Measurements from ENCODE around the gene MAP3K13. TPM values are rescaled to one million over a fixed set of nuclear protein-coding genes. Genes with fewer than 3 reads are reported as not detected.

Gene MAP3K13
- total and polyA plus RNA-seq, 10 of the 15 experiments (the other 5 are each of a cell fraction or from before 2014, with no cell fraction given): 10.5 to 70.8 (median 26.8) TPM

- TF ChIP-seq CTCF (IDR thresholded peaks at IDR 0.05 in 2 of 3, conservative IDR thresholded peaks at IDR 0.05 in 1 of 3; ENCODE audit: control insufficient read depth in 2 of 3, extremely low read depth in 1 of 3, insufficient read depth in 1 of 3, low read depth in 3 of 3, low read length in 3 of 3): no peak
- TF ChIP-seq SIX5 (IDR thresholded peaks at IDR 0.05; ENCODE audit: low read depth, low read length, severe bottlenecking): no peak
- no peak for TF ChIP-seq ZBED1 (IDR thresholded peaks at IDR 0.05; ENCODE audit: borderline replicate concordance)
- TF ChIP-seq NFIC (IDR thresholded peaks at IDR 0.05; ENCODE audit: low read depth, low read length): no peak
- TF ChIP-seq MYB (IDR thresholded peaks at IDR 0.05; ENCODE audit: borderline replicate concordance, low read depth, low read length): no peak
- TF ChIP-seq ZNF384 (IDR thresholded peaks at IDR 0.05; ENCODE audit: borderline replicate concordance, low read depth, low read length): no peak
- TF ChIP-seq, protein P1, sequence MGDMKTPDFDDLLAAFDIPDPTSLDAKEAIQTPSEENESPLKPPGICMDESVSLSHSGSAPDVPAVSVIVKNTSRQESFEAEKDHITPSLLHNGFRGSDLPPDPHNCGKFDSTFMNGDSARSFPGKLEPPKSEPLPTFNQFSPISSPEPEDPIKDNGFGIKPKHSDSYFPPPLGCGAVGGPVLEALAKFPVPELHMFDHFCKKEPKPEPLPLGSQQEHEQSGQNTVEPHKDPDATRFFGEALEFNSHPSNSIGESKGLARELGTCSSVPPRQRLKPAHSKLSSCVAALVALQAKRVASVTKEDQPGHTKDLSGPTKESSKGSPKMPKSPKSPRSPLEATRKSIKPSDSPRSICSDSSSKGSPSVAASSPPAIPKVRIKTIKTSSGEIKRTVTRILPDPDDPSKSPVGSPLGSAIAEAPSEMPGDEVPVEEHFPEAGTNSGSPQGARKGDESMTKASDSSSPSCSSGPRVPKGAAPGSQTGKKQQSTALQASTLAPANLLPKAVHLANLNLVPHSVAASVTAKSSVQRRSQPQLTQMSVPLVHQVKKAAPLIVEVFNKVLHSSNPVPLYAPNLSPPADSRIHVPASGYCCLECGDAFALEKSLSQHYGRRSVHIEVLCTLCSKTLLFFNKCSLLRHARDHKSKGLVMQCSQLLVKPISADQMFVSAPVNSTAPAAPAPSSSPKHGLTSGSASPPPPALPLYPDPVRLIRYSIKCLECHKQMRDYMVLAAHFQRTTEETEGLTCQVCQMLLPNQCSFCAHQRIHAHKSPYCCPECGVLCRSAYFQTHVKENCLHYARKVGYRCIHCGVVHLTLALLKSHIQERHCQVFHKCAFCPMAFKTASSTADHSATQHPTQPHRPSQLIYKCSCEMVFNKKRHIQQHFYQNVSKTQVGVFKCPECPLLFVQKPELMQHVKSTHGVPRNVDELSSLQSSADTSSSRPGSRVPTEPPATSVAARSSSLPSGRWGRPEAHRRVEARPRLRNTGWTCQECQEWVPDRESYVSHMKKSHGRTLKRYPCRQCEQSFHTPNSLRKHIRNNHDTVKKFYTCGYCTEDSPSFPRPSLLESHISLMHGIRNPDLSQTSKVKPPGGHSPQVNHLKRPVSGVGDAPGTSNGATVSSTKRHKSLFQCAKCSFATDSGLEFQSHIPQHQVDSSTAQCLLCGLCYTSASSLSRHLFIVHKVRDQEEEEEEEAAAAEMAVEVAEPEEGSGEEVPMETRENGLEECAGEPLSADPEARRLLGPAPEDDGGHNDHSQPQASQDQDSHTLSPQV (IDR thresholded peaks at IDR 0.05): no peak
- TF ChIP-seq RAD21 (IDR thresholded peaks at IDR 0.05; ENCODE audit: insufficient read depth, low read depth, low read length): no peak
Observed at GRCh38 chr3:185353225-185353624, 9.7 kb upstream of the MAP3K13 start (continued).

Data from GM12878 (cell line).